ENCODE results near the gene UCHL5.

DNA sequence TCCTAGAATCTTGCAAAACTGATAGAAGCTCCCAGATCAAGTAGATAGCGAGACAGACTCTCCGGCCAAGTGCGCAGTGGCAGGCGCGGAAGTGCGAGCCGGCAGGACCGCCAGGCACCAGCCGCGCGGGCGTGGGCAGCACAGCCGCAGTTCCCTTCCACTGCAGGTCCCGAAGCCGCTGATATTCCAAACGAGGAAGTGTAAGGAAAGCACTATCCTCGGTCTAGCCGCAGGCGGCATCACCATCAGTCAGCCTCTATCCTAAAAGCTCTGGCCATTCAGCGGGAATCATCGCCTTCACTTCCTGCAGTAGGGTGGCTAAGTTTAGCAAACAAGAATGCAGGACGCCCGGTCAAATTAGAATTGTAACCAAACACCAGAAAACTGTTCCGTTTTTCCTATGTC lies 45.3 kb upstream of the UCHL5 start:
- TF ChIP-seq, protein P1, sequence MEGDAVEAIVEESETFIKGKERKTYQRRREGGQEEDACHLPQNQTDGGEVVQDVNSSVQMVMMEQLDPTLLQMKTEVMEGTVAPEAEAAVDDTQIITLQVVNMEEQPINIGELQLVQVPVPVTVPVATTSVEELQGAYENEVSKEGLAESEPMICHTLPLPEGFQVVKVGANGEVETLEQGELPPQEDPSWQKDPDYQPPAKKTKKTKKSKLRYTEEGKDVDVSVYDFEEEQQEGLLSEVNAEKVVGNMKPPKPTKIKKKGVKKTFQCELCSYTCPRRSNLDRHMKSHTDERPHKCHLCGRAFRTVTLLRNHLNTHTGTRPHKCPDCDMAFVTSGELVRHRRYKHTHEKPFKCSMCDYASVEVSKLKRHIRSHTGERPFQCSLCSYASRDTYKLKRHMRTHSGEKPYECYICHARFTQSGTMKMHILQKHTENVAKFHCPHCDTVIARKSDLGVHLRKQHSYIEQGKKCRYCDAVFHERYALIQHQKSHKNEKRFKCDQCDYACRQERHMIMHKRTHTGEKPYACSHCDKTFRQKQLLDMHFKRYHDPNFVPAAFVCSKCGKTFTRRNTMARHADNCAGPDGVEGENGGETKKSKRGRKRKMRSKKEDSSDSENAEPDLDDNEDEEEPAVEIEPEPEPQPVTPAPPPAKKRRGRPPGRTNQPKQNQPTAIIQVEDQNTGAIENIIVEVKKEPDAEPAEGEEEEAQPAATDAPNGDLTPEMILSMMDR (conservative IDR thresholded peaks at IDR 0.05; ENCODE audit: low read depth, low read length), result no peak
- no peak for TF ChIP-seq EZH2 (IDR thresholded peaks at IDR 0.05; ENCODE audit: borderline replicate concordance, low read depth, low read length, poor library complexity, severe bottlenecking)

Measured in A673 (cell line).